ENCODE results near the gene KCNG4.

KCNG4 gene

GRCh38 chr16:84190731-84191388 lies 49.0 kb downstream of the KCNG4 start, which contains the start of gene ADAD2:
Gene ADAD2, plus strand, starts transcription at chr16:84191157. Its CDS starts 74 bp downstream, at chr16:84191231.
- Mint-ChIP-seq H3K4me3 (peak within 1 kb of the TSS in 2 of 3 experiments; percentile 25 to 53), H3K27me3 (ENCODE audit: low read depth) (peaks cover 8% of the 10 kb centered on the region), H3K9me3 (no peaks in the 10 kb centered on the region), H3K4me1 (no peaks in the 10 kb centered on the region), H3K27ac (no peak within 1 kb of the TSS), H3K36me3 (ENCODE audit: low read depth) (no peaks in the 10 kb centered on the region)
- TF ChIP-seq, protein P1, sequence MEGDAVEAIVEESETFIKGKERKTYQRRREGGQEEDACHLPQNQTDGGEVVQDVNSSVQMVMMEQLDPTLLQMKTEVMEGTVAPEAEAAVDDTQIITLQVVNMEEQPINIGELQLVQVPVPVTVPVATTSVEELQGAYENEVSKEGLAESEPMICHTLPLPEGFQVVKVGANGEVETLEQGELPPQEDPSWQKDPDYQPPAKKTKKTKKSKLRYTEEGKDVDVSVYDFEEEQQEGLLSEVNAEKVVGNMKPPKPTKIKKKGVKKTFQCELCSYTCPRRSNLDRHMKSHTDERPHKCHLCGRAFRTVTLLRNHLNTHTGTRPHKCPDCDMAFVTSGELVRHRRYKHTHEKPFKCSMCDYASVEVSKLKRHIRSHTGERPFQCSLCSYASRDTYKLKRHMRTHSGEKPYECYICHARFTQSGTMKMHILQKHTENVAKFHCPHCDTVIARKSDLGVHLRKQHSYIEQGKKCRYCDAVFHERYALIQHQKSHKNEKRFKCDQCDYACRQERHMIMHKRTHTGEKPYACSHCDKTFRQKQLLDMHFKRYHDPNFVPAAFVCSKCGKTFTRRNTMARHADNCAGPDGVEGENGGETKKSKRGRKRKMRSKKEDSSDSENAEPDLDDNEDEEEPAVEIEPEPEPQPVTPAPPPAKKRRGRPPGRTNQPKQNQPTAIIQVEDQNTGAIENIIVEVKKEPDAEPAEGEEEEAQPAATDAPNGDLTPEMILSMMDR (IDR thresholded peaks at IDR 0.05; ENCODE audit: unreplicated experiment in 3 of 3) = no peak

DNA sequence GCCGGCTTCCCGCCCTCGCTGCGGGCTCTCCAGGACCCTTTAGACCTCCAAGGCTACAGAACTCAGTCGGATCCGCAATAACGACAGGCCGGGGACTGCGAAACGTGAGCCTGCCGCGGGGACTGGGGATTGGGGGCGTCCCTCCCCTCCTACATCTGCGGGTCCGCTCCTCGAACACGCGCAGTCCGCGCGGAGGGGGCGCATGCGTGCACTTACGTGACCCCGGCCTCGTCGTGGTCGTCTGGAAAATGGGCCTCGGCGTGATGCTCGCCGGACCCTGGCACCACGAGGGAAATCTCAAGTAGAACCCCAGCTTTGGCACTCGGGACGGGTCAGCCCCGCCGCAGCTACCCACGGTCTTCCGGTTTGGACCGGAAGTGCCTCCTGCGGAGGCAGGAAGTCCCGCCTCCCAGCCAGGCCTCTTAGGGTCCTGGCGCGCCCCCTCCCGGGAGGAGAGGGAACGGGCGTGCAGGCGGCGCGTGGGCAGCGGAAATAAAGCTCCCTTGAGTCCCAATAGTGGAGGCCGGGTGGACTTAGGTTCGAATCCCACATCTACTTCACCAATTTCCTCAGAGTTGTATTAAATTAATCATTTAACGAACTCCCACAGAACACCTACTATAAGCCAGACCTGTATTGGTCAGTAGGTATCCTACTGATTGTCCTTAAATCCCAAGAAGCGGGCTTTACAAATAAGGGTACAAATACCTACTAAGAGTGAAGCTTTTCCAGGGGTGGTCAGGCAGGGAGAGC lies 53.0 kb downstream of the KCNG4 start, which contains the start of gene TAF1C:
Gene TAF1C, minus strand, starts transcription at position 373 of the 753 bp plus-strand sequence. CDS start 2,069 bp downstream, outside the sequence.
- TF ChIP-seq, protein P1 (IDR thresholded peaks at IDR 0.05; ENCODE audit: unreplicated experiment in 3 of 3) = peak; percentile 95 to 99 (median 99)
- Mint-ChIP-seq H3K27me3 (ENCODE audit: low read depth) (no peaks in the 10 kb centered on the region), H3K27ac (peak within 1 kb of the TSS; percentile 63 to 77 (median 71)), H3K36me3 (ENCODE audit: low read depth) (peaks cover 23% of the 10 kb centered on the region), H3K9me3 (no peaks in the 10 kb centered on the region), H3K4me1 (peaks cover 8% of the 10 kb centered on the region), H3K4me3 (peak within 1 kb of the TSS; percentile 96 to 98 (median 96))

- Mint-ChIP-seq H3K4me1 (peaks cover 8% of the 10 kb centered on the region), H3K36me3 (ENCODE audit: low read depth) (peaks cover 23% of the 10 kb centered on the region), H3K27ac (peak overlapping the region; percentile 51 to 84 (median 63)), H3K9me3 (no peaks in the 10 kb centered on the region), H3K27me3 (ENCODE audit: low read depth) (no peaks in the 10 kb centered on the region), H3K4me3 (peak overlapping the region; percentile 96 to 98 (median 96))
- TF ChIP-seq, protein P1 (IDR thresholded peaks at IDR 0.05; ENCODE audit: unreplicated experiment in 3 of 3) = no peak
Observed at GRCh38 chr16:84184775-84185174, 55.0 kb downstream of the KCNG4 start.

GRCh38 chr16:84183911-84184591 lies 55.8 kb downstream of the KCNG4 start:
- Mint-ChIP-seq H3K27me3 (ENCODE audit: low read depth) (no peaks in the 10 kb centered on the region), H3K27ac (no peak overlapping the region), H3K4me1 (peaks cover 8% of the 10 kb centered on the region), H3K4me3 (peak overlapping the region; percentile 96 to 98 (median 96)), H3K9me3 (no peaks in the 10 kb centered on the region), H3K36me3 (ENCODE audit: low read depth) (peaks cover 23% of the 10 kb centered on the region)
- TF ChIP-seq, protein P1 (IDR thresholded peaks at IDR 0.05; ENCODE audit: unreplicated experiment in 3 of 3) = peak; percentile 11 to 26 (median 14)

GRCh38 chr16:84183572-84183875 lies 56.3 kb downstream of the KCNG4 start:
- H3K27me3 Mint-ChIP-seq (ENCODE audit: low read depth) = no peaks in the 10 kb centered on the region
- H3K9me3 Mint-ChIP-seq = no peaks in the 10 kb centered on the region
- H3K4me3 Mint-ChIP-seq = peak overlapping the region in 1 of 3 experiments; percentile 23
- H3K4me1 Mint-ChIP-seq = peaks cover 8% of the 10 kb centered on the region
- TF ChIP-seq, protein P1 (IDR thresholded peaks at IDR 0.05; ENCODE audit: unreplicated experiment in 3 of 3) = no peak
- no peak overlapping the region for H3K27ac Mint-ChIP-seq
- H3K36me3 Mint-ChIP-seq (ENCODE audit: low read depth) = peaks cover 23% of the 10 kb centered on the region

Data from nephron (organoid).